Measurements from ENCODE around the gene HOPX. TPM values are rescaled to one million over a fixed set of nuclear protein-coding genes. Genes with fewer than 3 reads are reported as not detected.

Gene HOPX
- total RNA-seq, 1 experiment from 2014 or later, result not detected

GRCh38 chr4:56723201-56723605 lies 42.1 kb upstream of the HOPX start:
- TF ChIP-seq, protein P1, sequence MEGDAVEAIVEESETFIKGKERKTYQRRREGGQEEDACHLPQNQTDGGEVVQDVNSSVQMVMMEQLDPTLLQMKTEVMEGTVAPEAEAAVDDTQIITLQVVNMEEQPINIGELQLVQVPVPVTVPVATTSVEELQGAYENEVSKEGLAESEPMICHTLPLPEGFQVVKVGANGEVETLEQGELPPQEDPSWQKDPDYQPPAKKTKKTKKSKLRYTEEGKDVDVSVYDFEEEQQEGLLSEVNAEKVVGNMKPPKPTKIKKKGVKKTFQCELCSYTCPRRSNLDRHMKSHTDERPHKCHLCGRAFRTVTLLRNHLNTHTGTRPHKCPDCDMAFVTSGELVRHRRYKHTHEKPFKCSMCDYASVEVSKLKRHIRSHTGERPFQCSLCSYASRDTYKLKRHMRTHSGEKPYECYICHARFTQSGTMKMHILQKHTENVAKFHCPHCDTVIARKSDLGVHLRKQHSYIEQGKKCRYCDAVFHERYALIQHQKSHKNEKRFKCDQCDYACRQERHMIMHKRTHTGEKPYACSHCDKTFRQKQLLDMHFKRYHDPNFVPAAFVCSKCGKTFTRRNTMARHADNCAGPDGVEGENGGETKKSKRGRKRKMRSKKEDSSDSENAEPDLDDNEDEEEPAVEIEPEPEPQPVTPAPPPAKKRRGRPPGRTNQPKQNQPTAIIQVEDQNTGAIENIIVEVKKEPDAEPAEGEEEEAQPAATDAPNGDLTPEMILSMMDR (conservative IDR thresholded peaks at IDR 0.05), result no peak

More at GRCh38 chr4:56723201-56723605, 42.1 kb upstream of the HOPX start:
- Histone ChIP-seq H3K23me2 (ENCODE audit: insufficient read length, low read depth, low read length, poor library complexity, severe bottlenecking) (no peaks in the 10 kb centered on the region), H3K4ac (ENCODE audit: low read depth, low read length) (no peak overlapping the region), H2BK12ac (ENCODE audit: insufficient read length, low read depth, low read length) (no peak overlapping the region), H3T11ph (ENCODE audit: low read length) (no peak overlapping the region), H3K56ac (ENCODE audit: insufficient read length, low read depth, low read length) (no peak overlapping the region), H3K23ac (ENCODE audit: insufficient read length, low read depth, low read length) (no peak overlapping the region), H2BK5ac (ENCODE audit: insufficient read length, low read length) (no peak overlapping the region), H3K18ac (ENCODE audit: insufficient read length, low read depth, low read length) (no peak overlapping the region), H2BK120ac (ENCODE audit: low read depth, low read length, poor library complexity, severe bottlenecking) (no peak overlapping the region), H3K14ac (ENCODE audit: insufficient read depth, low read length) (no peak overlapping the region), H2BK15ac (ENCODE audit: low read depth, low read length) (no peak overlapping the region), H3K9ac (ENCODE audit: extremely low read depth, insufficient read length, low read length) (no peak overlapping the region), H3K27me3 (ENCODE audit: insufficient read depth, low read length) (no peaks in the 10 kb centered on the region), H2AFZ (ENCODE audit: low read length) (peak overlapping the region; percentile 32), H2AK5ac (ENCODE audit: insufficient read length, low read length) (no peak overlapping the region), H3K4me1 (ENCODE audit: insufficient read depth, low read length) (no peaks in the 10 kb centered on the region), H3K4me2 (ENCODE audit: insufficient read depth, insufficient read length, low read length) (no peak overlapping the region), H3K79me2 (ENCODE audit: insufficient read depth, low read length) (no peaks in the 10 kb centered on the region), H3K27ac (ENCODE audit: insufficient read length, low read depth, low read length) (no peak overlapping the region), H4K5ac (ENCODE audit: insufficient read length, low read depth, low read length) (no peak overlapping the region), H4K91ac (ENCODE audit: insufficient read length, low read depth, low read length) (no peak overlapping the region), H2BK20ac (ENCODE audit: low read depth, low read length, poor library complexity, severe bottlenecking) (no peak overlapping the region), H4K8ac (replicated peaks; ENCODE audit: insufficient read length, low read depth, low read length) (no peak overlapping the region), H4K20me1 (ENCODE audit: control insufficient read depth, insufficient read depth, insufficient read length) (no peaks in the 10 kb centered on the region), H3K79me1 (ENCODE audit: insufficient read depth, low read depth, low read length, poor library complexity, severe bottlenecking) (no peaks in the 10 kb centered on the region), H3K9me3 (ENCODE audit: control insufficient read depth, low read depth, low read length) (no peaks in the 10 kb centered on the region)
- no peak overlapping the region for H3K4me3 Mint-ChIP-seq
- peaks cover 5 to 6% of the 10 kb centered on the region in 2 experiments; a peak in 3 of 4 replicates for H3K4me1 Mint-ChIP-seq
- 0 out of 7 replicates have a peak overlapping the region, but pooled peaks of 1 of the 3 experiments have one; percentile 23 for H3K27ac Mint-ChIP-seq
- WGBS (ENCODE audit: extremely low coverage, insufficient read length, low lambda C conversion rate), result no CpG with 5 or more reads among the region's 5 CpGs
- no peaks in the 10 kb centered on the region for H3K36me3 Mint-ChIP-seq (ENCODE audit: insufficient read depth in 1 of 3, low read depth in 3 of 3)
- DNase-seq, result no peak
- peaks cover 5% of the 10 kb centered on the region; the same call in 1 of the 2 replicates for H3K27me3 Mint-ChIP-seq (ENCODE audit: low read depth)
- H3K9me3 Mint-ChIP-seq, result no peaks in the 10 kb centered on the region; a peak in 1 of 5 replicates
